Natural killer cell (primary cell): ENCODE measurements around the gene FGF3. TPM values are rescaled to one million over a fixed set of nuclear protein-coding genes. Genes with fewer than 3 reads are reported as not detected.

Source experiments
- ATAC-seq, 3 donors: fragments of 150-1000 bp in 2 of 3; fragments of 200-7000 bp in 1 of 3; cut with Tn5 transposase; 1 replicate in 1 of 3; 2 replicates in 2 of 3; pipeline ENCODE4 v1.10.0; 2021; ENCODE audit warnings: mild to moderate bottlenecking in 2 of 3, moderate library complexity in 2 of 3
- DNase-seq, 2 donors: peaks; one replicate each; pipeline versions ENCODE4 v3.0.0 to v3.0.0-alpha.2; 2013 to 2021; ENCODE audit warnings: mixed read lengths in 1 of 2
- H3K27ac ChIP-seq: one replicate; pipeline ENCODE4 v1.5.1; 2013; ENCODE audit warnings: mild to moderate bottlenecking, low read length
- H3K27me3 ChIP-seq: one replicate; pipeline ENCODE4 v1.6.1; 2013; ENCODE audit warnings: low read length; ENCODE audit not compliant: control insufficient read depth, insufficient read depth
- H3K36me3 ChIP-seq: one replicate; pipeline ENCODE4 v1.6.1; 2013; ENCODE audit warnings: low read length; ENCODE audit not compliant: control insufficient read depth, insufficient read depth
- H3K4me1 ChIP-seq: one replicate; pipeline ENCODE4 v1.6.1; 2013; ENCODE audit warnings: low read length; ENCODE audit not compliant: control insufficient read depth, insufficient read depth
- H3K4me3 ChIP-seq: one replicate; pipeline ENCODE4 v1.5.1; 2013; ENCODE audit warnings: low read length
- H3K9me3 ChIP-seq: one replicate; pipeline ENCODE4 v1.6.1; 2013; ENCODE audit warnings: low read length; ENCODE audit not compliant: control insufficient read depth, insufficient read depth
- H3K27ac Mint-ChIP-seq, 2 donors: one replicate each; pipeline ENCODE4 v1.8.0; 2022; ENCODE audit warnings: mild to moderate bottlenecking in 2 of 2, mixed read lengths in 2 of 2, moderate library complexity in 1 of 2
- H3K27me3 Mint-ChIP-seq, 2 donors: one replicate each; pipeline ENCODE4 v1.8.0; 2022; ENCODE audit warnings: low read depth in 2 of 2, mixed read lengths in 2 of 2
- H3K36me3 Mint-ChIP-seq: one replicate; pipeline ENCODE4 v1.8.0; 2022; ENCODE audit warnings: mixed read lengths
- H3K4me1 Mint-ChIP-seq, 2 donors: one replicate each; pipeline ENCODE4 v1.8.0; 2022; ENCODE audit warnings: mixed read lengths in 2 of 2
- H3K4me3 Mint-ChIP-seq: one replicate; pipeline ENCODE4 v1.8.0; 2022; ENCODE audit warnings: mild to moderate bottlenecking, moderate library complexity, mixed read lengths
- H3K9me3 Mint-ChIP-seq, 2 donors: one replicate each; pipeline ENCODE4 v1.8.0; 2022; ENCODE audit warnings: mixed read lengths in 2 of 2
- WGBS: methylation state at CpG from one replicate; pipeline ENCODE4 v1.1.7; 2013; ENCODE audit warnings: missing lambda C conversion rate; ENCODE audit not compliant: insufficient coverage; 5-methylcytosine and 5-hydroxymethylcytosine counted together
- intact Hi-C: fragments of 100-400 bp; cut with micrococcal nuclease; formaldehyde crosslinking; loops from one replicate; pipeline ENCODE4 v1.14.2; 2022
- total RNA-seq, 4 donors: library from RNA; stranded (reverse); fragments of 120-200 nt in 1 of 4; gene quantifications; one replicate each; pipeline versions ENCODE4 v1.2.3 to v1.2.4, GENCODE V29; 2013 to 2022
- TF ChIP-seq, protein P1 (sequence below): fragments of 200-600 bp; IDR thresholded peaks from one replicate; pipeline ENCODE4 v1.8.0; 2022; ENCODE audit warnings: antibody characterized with exemption

Gene FGF3
- total RNA-seq, 3 donors from 2014 or later (not counting 1 experiment from before 2014, with no cell fraction given): not detected

DNA sequence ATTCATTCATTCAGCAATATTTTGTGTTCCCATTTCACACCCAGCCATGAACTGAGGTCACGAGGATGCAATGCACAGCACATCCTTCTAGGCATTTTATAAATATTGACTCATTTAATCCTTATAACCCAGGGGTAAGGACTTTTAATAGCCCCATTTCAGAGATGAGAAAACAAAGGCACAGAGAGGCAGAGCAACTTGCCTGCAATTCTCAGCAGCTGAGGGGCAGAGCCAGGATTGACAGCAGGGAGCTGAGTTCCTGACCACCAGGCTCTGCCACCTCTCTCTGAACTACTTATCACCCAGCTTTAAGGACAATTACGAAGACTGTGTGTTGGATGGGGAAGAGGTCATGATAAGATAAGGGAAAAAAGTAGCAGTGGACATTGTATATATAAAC is 12.8 kb upstream of the FGF3 start:
- Mint-ChIP-seq H3K27me3 (peaks cover 0 to 12% of the 10 kb centered on the region in 2 donors), H3K9me3 (no peaks in the 10 kb centered on the region), H3K36me3 (no peaks in the 10 kb centered on the region), H3K27ac (no peak overlapping the region), H3K4me3 (no peak overlapping the region), H3K4me1 (peaks cover 0 to 7% of the 10 kb centered on the region in 2 donors)
- Histone ChIP-seq H3K36me3 (no peaks in the 10 kb centered on the region), H3K4me1 (peaks cover 9% of the 10 kb centered on the region), H3K27ac (no peak overlapping the region), H3K27me3 (no peaks in the 10 kb centered on the region), H3K4me3 (no peak overlapping the region), H3K9me3 (no peaks in the 10 kb centered on the region)
- WGBS: 70% methylated on average over 1 of the region's 2 CpGs
- intact Hi-C loops: no loop called here
- TF ChIP-seq, protein P1, sequence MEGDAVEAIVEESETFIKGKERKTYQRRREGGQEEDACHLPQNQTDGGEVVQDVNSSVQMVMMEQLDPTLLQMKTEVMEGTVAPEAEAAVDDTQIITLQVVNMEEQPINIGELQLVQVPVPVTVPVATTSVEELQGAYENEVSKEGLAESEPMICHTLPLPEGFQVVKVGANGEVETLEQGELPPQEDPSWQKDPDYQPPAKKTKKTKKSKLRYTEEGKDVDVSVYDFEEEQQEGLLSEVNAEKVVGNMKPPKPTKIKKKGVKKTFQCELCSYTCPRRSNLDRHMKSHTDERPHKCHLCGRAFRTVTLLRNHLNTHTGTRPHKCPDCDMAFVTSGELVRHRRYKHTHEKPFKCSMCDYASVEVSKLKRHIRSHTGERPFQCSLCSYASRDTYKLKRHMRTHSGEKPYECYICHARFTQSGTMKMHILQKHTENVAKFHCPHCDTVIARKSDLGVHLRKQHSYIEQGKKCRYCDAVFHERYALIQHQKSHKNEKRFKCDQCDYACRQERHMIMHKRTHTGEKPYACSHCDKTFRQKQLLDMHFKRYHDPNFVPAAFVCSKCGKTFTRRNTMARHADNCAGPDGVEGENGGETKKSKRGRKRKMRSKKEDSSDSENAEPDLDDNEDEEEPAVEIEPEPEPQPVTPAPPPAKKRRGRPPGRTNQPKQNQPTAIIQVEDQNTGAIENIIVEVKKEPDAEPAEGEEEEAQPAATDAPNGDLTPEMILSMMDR: no peak
- no peak for DNase-seq
- no peak for ATAC-seq

DNA sequence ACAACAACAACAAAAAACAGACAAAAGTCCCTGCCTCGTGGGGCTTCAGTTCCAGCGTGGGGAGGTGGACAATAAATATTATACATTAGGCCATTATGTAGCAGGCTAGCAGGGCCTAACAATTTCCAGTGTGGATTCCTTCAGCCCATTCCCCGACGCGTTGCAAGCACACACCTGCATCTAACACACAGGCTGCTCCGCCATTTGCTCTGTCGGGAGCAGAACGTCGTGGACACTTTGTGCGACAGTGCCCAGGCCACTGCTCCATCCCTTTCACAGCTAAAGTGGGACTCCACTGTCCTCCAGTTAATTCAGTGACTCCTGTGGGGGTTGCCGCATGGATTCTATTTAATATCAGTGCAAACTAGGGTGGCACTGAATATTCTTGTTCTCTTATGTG is 10.9 kb upstream of the FGF3 start:
- 91% methylated on average over 11 of the region's 11 CpGs for WGBS
- H3K9me3 ChIP-seq: no peaks in the 10 kb centered on the region
- peaks cover 0 to 4% of the 10 kb centered on the region in 2 donors for H3K4me1 Mint-ChIP-seq
- H3K4me3 ChIP-seq: no peak overlapping the region
- no peak overlapping the region for H3K4me3 Mint-ChIP-seq
- no peaks in the 10 kb centered on the region for H3K36me3 Mint-ChIP-seq
- TF ChIP-seq, protein P1: no peak
- intact Hi-C loops: no loop called here
- peaks cover 0 to 5% of the 10 kb centered on the region in 2 donors for H3K27me3 Mint-ChIP-seq
- no peak for ATAC-seq
- H3K27ac Mint-ChIP-seq: no peak overlapping the region
- no peak for DNase-seq
- no peaks in the 10 kb centered on the region for H3K36me3 ChIP-seq
- H3K27me3 ChIP-seq: no peaks in the 10 kb centered on the region
- H3K4me1 ChIP-seq: peaks cover 2% of the 10 kb centered on the region
- H3K27ac ChIP-seq: no peak overlapping the region
- no peaks in the 10 kb centered on the region for H3K9me3 Mint-ChIP-seq

DNA sequence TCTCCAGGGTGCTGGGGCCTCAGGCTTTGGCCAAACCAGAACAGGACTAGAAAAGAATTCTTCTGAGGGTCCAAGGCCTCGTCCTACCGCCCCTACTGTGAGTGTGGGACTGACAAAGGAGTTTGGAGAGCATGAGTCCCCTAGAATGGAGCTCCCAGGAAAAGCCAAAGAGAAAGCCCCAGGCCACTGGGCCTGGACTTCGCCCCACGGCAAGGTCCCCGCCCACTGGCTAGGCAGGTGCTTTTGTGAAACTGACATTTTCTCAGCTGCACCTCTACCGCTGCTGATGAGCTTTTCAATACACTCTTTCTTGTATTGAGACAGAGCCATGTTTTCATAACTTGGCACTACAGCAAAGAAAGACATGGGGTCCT is 9.7 kb upstream of the FGF3 start:
- Histone ChIP-seq H3K27ac (no peak overlapping the region), H3K4me3 (no peak overlapping the region), H3K4me1 (no peaks in the 10 kb centered on the region), H3K9me3 (no peaks in the 10 kb centered on the region), H3K36me3 (no peaks in the 10 kb centered on the region), H3K27me3 (no peaks in the 10 kb centered on the region)
- no peaks in the 10 kb centered on the region for H3K9me3 Mint-ChIP-seq
- TF ChIP-seq, protein P1: no peak
- ATAC-seq (no peak), DNase-seq (no peak)
- no peak overlapping the region for H3K27ac Mint-ChIP-seq
- no peaks in the 10 kb centered on the region for H3K4me1 Mint-ChIP-seq
- no peaks in the 10 kb centered on the region for H3K36me3 Mint-ChIP-seq
- WGBS: 89% methylated on average over 6 of the region's 6 CpGs
- no peaks in the 10 kb centered on the region for H3K27me3 Mint-ChIP-seq
- no peak overlapping the region for H3K4me3 Mint-ChIP-seq
- intact Hi-C loops: no loop called here

DNA sequence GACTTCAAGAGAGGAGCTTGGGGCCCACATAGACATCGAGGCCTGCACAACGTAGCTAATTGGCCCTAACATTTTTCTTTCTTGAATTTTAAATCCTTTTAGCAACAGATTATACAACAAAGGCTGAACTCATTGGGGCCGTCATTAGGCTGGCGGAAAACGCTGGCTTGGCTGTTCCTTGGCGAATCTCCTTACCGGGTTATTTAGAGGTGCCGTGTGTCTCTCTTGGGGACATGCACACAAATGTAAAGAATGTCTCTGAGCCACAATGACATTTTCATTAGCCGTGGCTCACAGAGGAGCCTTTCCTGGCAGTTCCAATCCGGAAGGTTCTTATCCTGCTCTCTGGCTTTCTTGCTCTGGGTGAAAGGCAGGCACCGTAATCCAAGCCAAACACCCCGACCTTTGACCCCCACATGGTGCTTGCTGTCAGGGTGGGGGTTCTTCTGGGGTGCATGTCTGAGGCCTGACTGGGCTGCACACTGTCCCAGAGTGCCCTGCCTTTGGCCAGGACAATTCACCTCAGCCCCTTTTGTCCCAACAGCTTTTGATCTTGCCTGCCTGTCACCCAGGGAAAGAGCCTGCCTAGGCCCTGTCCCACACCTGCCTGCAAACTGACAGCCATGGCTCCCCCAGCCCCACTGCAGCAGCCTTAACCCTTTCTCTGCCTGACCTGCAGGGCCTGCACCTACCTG is 9.2 kb upstream of the FGF3 start:
- Mint-ChIP-seq H3K4me3 (no peak overlapping the region), H3K9me3 (no peaks in the 10 kb centered on the region), H3K27me3 (no peaks in the 10 kb centered on the region), H3K4me1 (no peaks in the 10 kb centered on the region), H3K36me3 (no peaks in the 10 kb centered on the region), H3K27ac (no peak overlapping the region)
- TF ChIP-seq, protein P1: no peak
- Histone ChIP-seq H3K27ac (no peak overlapping the region), H3K4me1 (no peaks in the 10 kb centered on the region), H3K4me3 (no peak overlapping the region), H3K9me3 (no peaks in the 10 kb centered on the region), H3K27me3 (no peaks in the 10 kb centered on the region), H3K36me3 (no peaks in the 10 kb centered on the region)
- DNase-seq (no peak), ATAC-seq (no peak)
- intact Hi-C loops: no loop called here
- WGBS: 85% methylated on average over 12 of the region's 12 CpGs
